Breast epithelium (tissue), 3 donors: ENCODE data around the gene SLC45A3.

Experiments
- POLR2A ChIP-seq: fragments of 450-650 bp; IDR thresholded peaks from one replicate; pipeline ENCODE4 v1.6.1; 2016; ENCODE audit warnings: antibody characterized with exemption, mild to moderate bottlenecking, moderate library complexity
- POLR2AphosphoS5 ChIP-seq, 3 donors: sonication (generic); formaldehyde crosslinking; IDR thresholded peaks; one replicate each; pipeline ENCODE4 v1.6.1; 2017; ENCODE audit warnings: antibody characterized with exemption in 3 of 3
- TF ChIP-seq, protein P1 (sequence below), 3 donors: fragments of 450-650 bp; IDR thresholded peaks; one replicate each; pipeline ENCODE4 v1.5.1; 2016 to 2017; ENCODE audit warnings: antibody characterized with exemption in 3 of 3, mild to moderate bottlenecking in 3 of 3, moderate library complexity in 3 of 3

GRCh38 chr1:205700865-205701401 is 20.6 kb upstream of the SLC45A3 start:
- TF ChIP-seq POLR2A = no peak
- TF ChIP-seq, protein P1, sequence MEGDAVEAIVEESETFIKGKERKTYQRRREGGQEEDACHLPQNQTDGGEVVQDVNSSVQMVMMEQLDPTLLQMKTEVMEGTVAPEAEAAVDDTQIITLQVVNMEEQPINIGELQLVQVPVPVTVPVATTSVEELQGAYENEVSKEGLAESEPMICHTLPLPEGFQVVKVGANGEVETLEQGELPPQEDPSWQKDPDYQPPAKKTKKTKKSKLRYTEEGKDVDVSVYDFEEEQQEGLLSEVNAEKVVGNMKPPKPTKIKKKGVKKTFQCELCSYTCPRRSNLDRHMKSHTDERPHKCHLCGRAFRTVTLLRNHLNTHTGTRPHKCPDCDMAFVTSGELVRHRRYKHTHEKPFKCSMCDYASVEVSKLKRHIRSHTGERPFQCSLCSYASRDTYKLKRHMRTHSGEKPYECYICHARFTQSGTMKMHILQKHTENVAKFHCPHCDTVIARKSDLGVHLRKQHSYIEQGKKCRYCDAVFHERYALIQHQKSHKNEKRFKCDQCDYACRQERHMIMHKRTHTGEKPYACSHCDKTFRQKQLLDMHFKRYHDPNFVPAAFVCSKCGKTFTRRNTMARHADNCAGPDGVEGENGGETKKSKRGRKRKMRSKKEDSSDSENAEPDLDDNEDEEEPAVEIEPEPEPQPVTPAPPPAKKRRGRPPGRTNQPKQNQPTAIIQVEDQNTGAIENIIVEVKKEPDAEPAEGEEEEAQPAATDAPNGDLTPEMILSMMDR (IDR thresholded peaks at IDR 0.05) = no peak
- TF ChIP-seq POLR2AphosphoS5 (IDR thresholded peaks at IDR 0.05) = no peak
